ENCODE results near the gene TST. TPM values are rescaled to one million over a fixed set of nuclear protein-coding genes. Genes with fewer than 3 reads are reported as not detected.
"Not testable (repeated sequence)": the region's sequence is repeated elsewhere in the genome, so short reads cannot be mapped to it uniquely, and the experiment has no call there.

TST gene
- total and polyA plus RNA-seq, 10 of the 15 experiments (the other 5 are each of a cell fraction or from before 2014, with no cell fraction given), result 2.4 to 24.6 (median 10.4) TPM

DNA sequence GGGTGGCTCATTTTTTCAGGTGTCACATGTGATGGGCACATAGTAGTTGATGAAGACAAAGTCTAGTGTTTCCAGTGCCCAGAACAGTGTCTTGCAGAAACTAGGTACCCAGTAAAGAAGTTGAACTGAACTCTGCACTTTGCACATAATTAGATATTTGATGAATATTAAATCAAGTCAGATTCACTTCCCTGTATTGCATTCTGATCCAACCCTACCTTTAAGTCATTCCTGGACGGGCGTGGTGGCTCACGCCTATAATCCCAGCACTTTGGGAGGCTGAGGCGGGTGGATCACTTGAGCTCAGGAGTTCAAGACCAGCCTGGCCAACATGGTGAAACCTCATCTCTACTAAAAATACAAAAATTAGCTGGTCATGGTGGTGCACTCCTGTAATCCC is 30.2 kb downstream of the TST start:
- WGBS (ENCODE audit: insufficient coverage, insufficient replicate concordance, low lambda C conversion rate, missing lambda C conversion rate), result 93% methylated on average over 4 of the region's 4 CpGs
- H2AFZ ChIP-seq (ENCODE audit: control insufficient read depth, low read depth, low read length); in situ Hi-C loops (cut with MboI); ATAC-seq; H3K9ac ChIP-seq (ENCODE audit: control insufficient read depth, insufficient read depth, low read length); H4K20me1 ChIP-seq (ENCODE audit: control insufficient read depth, insufficient read depth); H3K4me3 ChIP-seq; H3K4me2 ChIP-seq (ENCODE audit: control insufficient read depth, insufficient read depth); FAIRE-seq; H3K4me1 ChIP-seq (ENCODE audit: control insufficient read depth, insufficient read depth, low read length); RAD21 ChIA-PET (ENCODE audit: unreplicated experiment); DNase-seq (ENCODE audit: low read depth, low spot score); POLR2A ChIA-PET; H3K36me3 ChIP-seq (ENCODE audit: control insufficient read depth in 2 of 2, insufficient read depth in 2 of 2, low read length in 1 of 2); H3K9me3 ChIP-seq (replicated peaks; ENCODE audit: control insufficient read depth, insufficient read depth, low read length); H3K79me2 ChIP-seq (ENCODE audit: control insufficient read depth, insufficient read depth, low read length); BruUV-seq (replicated peaks); H3K27ac ChIP-seq (ENCODE audit: control insufficient read depth, insufficient read depth); H3K27me3 ChIP-seq (replicated peaks in 1 of 2; ENCODE audit: control insufficient read depth in 2 of 2, insufficient read depth in 2 of 2, low read length in 1 of 2); intact Hi-C loops (cut with micrococcal nuclease; ENCODE audit: unreplicated experiment); SMC1A ChIA-PET (ENCODE audit: uncharacterized antibody, unreplicated experiment): not testable (repeated sequence)
- CTCF ChIA-PET, result interaction anchor here (0.7 to 1.1 kb wide), 2 partner anchors 12 to 1530 kb away, joined by 3 to 4 read pairs; no protein-coding TSS in a partner anchor

DNA sequence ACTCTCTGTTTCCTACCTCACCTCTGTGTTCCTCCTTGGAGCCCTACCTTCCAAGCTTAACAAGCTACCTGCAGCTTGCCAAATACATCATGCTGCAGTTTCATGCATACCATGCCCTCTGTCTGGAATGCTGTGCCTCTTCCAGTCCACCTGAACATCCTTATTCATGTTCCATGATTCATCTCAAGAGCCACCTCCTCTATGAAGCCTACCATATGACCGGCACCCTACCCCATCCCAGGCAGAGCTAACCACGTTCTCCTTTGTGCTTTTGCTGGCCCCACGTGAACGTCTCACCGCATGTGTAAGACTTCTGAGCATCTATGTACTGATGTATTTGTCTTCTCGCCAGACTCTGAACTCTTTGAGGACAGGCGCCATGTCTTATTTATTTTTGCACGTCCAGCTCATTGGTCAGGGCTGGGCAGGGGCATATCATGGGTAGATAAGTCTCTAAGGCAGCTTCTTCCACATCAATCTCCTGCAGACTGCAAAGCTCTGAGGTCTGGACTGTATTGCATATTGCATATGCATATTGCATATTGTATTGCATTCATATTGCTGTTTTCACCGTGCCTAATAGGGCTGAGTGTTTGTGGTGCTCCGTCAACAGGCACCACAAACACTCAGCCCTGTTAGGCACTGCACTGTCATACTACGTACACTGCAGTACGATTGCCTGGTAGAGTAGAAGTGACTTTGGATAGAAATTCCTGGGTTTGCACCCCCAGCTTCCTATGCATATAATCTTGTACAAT is 31.0 kb downstream of the TST start:
- ChIA-PET POLR2A (no interaction called here), CTCF (interaction anchor here (1.1 to 1.2 kb wide), 2 partner anchors 11 to 34 kb away, joined by 3 to 4 read pairs; no protein-coding TSS in a partner anchor), SMC1A (ENCODE audit: uncharacterized antibody, unreplicated experiment) (interaction anchor here (1.2 to 1.7 kb wide), 2 partner anchors 10 to 16 kb away, joined by 3 to 4 read pairs; no protein-coding TSS in a partner anchor), RAD21 (ENCODE audit: unreplicated experiment) (no interaction called here)
- BruUV-seq (replicated peaks), result no TSS peak
- peaks cover 7% of the 10 kb centered on the region for H3K9me3 ChIP-seq (replicated peaks; ENCODE audit: control insufficient read depth, insufficient read depth, low read length)
- H3K79me2 ChIP-seq (ENCODE audit: control insufficient read depth, insufficient read depth, low read length), result no peaks in the 10 kb centered on the region
- no peak overlapping the region for H2AFZ ChIP-seq (ENCODE audit: control insufficient read depth, low read depth, low read length)
- no peaks in the 10 kb centered on the region; a peak in 2 of 4 replicates for H3K27me3 ChIP-seq (replicated peaks in 1 of 2; ENCODE audit: control insufficient read depth in 2 of 2, insufficient read depth in 2 of 2, low read length in 1 of 2)
- no peaks in the 10 kb centered on the region for H3K36me3 ChIP-seq (ENCODE audit: control insufficient read depth in 2 of 2, insufficient read depth in 2 of 2, low read length in 1 of 2)
- no peak overlapping the region for H3K4me2 ChIP-seq (ENCODE audit: control insufficient read depth, insufficient read depth)
- no peak for FAIRE-seq
- in situ Hi-C loops (cut with MboI) (no loop called here), intact Hi-C loops (cut with micrococcal nuclease; ENCODE audit: unreplicated experiment) (no loop called here)
- DNase-seq (ENCODE audit: low read depth, low spot score), result no peak
- H4K20me1 ChIP-seq (ENCODE audit: control insufficient read depth, insufficient read depth), result no peaks in the 10 kb centered on the region
- H3K9ac ChIP-seq (ENCODE audit: control insufficient read depth, insufficient read depth, low read length), result no peak overlapping the region
- no peak overlapping the region for H3K4me3 ChIP-seq
- ATAC-seq, result no peak
- H3K4me1 ChIP-seq (ENCODE audit: control insufficient read depth, insufficient read depth, low read length), result no peaks in the 10 kb centered on the region
- H3K27ac ChIP-seq (ENCODE audit: control insufficient read depth, insufficient read depth), result no peak overlapping the region
- WGBS (ENCODE audit: insufficient coverage, insufficient replicate concordance, low lambda C conversion rate, missing lambda C conversion rate), result 42% methylated on average over 12 of the region's 12 CpGs
- TF ChIP-seq, protein P1, sequence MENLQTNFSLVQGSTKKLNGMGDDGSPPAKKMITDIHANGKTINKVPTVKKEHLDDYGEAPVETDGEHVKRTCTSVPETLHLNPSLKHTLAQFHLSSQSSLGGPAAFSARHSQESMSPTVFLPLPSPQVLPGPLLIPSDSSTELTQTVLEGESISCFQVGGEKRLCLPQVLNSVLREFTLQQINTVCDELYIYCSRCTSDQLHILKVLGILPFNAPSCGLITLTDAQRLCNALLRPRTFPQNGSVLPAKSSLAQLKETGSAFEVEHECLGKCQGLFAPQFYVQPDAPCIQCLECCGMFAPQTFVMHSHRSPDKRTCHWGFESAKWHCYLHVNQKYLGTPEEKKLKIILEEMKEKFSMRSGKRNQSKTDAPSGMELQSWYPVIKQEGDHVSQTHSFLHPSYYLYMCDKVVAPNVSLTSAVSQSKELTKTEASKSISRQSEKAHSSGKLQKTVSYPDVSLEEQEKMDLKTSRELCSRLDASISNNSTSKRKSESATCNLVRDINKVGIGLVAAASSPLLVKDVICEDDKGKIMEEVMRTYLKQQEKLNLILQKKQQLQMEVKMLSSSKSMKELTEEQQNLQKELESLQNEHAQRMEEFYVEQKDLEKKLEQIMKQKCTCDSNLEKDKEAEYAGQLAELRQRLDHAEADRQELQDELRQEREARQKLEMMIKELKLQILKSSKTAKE (IDR thresholded peaks at IDR 0.05; ENCODE audit: low read depth, poor library complexity, severe bottlenecking), result no peak
- TF ChIP-seq HDGF (IDR thresholded peaks at IDR 0.05) (no peak), SIX5 (IDR thresholded peaks at IDR 0.05; ENCODE audit: low read depth, low read length, severe bottlenecking) (no peak), FOS (IDR thresholded peaks at IDR 0.05; ENCODE audit: borderline replicate concordance, extremely low read depth, insufficient read length) (no peak), MYB (IDR thresholded peaks at IDR 0.05; ENCODE audit: borderline replicate concordance, low read depth, low read length) (no peak), NRF1 (conservative IDR thresholded peaks at IDR 0.05; ENCODE audit: low read depth, low read length) (no peak), FOXK2 (IDR thresholded peaks at IDR 0.05) (no peak), KAT2A (conservative IDR thresholded peaks at IDR 0.05; ENCODE audit: control insufficient read depth, low read depth, low read length) (no peak), CBX5 (IDR thresholded peaks at IDR 0.05; ENCODE audit: low read depth) (no peak)
- TF ChIP-seq, protein P2, sequence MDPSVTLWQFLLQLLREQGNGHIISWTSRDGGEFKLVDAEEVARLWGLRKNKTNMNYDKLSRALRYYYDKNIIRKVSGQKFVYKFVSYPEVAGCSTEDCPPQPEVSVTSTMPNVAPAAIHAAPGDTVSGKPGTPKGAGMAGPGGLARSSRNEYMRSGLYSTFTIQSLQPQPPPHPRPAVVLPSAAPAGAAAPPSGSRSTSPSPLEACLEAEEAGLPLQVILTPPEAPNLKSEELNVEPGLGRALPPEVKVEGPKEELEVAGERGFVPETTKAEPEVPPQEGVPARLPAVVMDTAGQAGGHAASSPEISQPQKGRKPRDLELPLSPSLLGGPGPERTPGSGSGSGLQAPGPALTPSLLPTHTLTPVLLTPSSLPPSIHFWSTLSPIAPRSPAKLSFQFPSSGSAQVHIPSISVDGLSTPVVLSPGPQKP (IDR thresholded peaks at IDR 0.05; ENCODE audit: low read depth, low read length), result no peak
